NT2/D1 (cell line): Measurements from ENCODE around the gene SLC16A10.

Experiments used
- SUZ12 ChIP-seq: IDR thresholded peaks from 2 replicates; pipeline ENCODE4 v1.6.1; 2011; ENCODE audit not compliant: insufficient read length, insufficient read depth; ENCODE audit errors: extremely low read depth
- YY1 ChIP-seq: IDR thresholded peaks from 2 replicates; pipeline ENCODE4 v1.6.1; 2011; ENCODE audit not compliant: insufficient read length, insufficient read depth
- ZNF274 ChIP-seq: IDR thresholded peaks from 2 replicates; pipeline ENCODE4 v1.6.1; 2011; ENCODE audit warnings: mild to moderate bottlenecking, low read depth, low read length

- TF ChIP-seq YY1 = no peak
- TF ChIP-seq SUZ12 = no peak
- TF ChIP-seq ZNF274 = no peak
Observed at GRCh38 chr6:111280445-111280955, 193.2 kb downstream of the SLC16A10 start.
